OCI-LY1 (cell line): ENCODE data around the gene USP5.

Experiments
- EZH2 ChIP-seq: fragments of 200-600 bp; sonication (generic), shearing (Covaris generic); IDR thresholded peaks from 2 replicates; pipeline ENCODE4 v1.8.0; 2017; ENCODE audit warnings: borderline replicate concordance, mixed run types, mild to moderate bottlenecking, antibody characterized with exemption, low read length, moderate library complexity, mixed read lengths
- TF ChIP-seq, protein P1 (sequence below): fragments of 200-600 bp; sonication (generic), shearing (Covaris generic); IDR thresholded peaks from 2 replicates; pipeline ENCODE4 v1.5.1; 2017; ENCODE audit warnings: mild to moderate bottlenecking, antibody characterized with exemption, low read length, moderate library complexity, mixed read lengths

- TF ChIP-seq, protein P1, sequence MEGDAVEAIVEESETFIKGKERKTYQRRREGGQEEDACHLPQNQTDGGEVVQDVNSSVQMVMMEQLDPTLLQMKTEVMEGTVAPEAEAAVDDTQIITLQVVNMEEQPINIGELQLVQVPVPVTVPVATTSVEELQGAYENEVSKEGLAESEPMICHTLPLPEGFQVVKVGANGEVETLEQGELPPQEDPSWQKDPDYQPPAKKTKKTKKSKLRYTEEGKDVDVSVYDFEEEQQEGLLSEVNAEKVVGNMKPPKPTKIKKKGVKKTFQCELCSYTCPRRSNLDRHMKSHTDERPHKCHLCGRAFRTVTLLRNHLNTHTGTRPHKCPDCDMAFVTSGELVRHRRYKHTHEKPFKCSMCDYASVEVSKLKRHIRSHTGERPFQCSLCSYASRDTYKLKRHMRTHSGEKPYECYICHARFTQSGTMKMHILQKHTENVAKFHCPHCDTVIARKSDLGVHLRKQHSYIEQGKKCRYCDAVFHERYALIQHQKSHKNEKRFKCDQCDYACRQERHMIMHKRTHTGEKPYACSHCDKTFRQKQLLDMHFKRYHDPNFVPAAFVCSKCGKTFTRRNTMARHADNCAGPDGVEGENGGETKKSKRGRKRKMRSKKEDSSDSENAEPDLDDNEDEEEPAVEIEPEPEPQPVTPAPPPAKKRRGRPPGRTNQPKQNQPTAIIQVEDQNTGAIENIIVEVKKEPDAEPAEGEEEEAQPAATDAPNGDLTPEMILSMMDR: no peak
- TF ChIP-seq EZH2: no peak
These were observed 25.7 kb upstream of the USP5 start for GRCh38 chr12:6826125-6826733.
